Uterus (tissue), 4 donors: ENCODE measurements around the gene CDK19. TPM values are rescaled to one million over a fixed set of nuclear protein-coding genes. Genes with fewer than 3 reads are reported as not detected.

ENCODE experiments used
- DNase-seq, 2 donors: peaks; one replicate each; pipeline ENCODE4 v3.0.0-alpha.2; 2019 to 2020
- H3K27ac ChIP-seq, 2 donors: fragments of 200-600 bp; sonication (generic); 1 replicate in 1 of 2; 2 replicates in 1 of 2; pipeline ENCODE4 v1.5.1; 2016 to 2018
- H3K27me3 ChIP-seq, 2 donors: fragments of 200-600 bp; sonication (generic); one replicate each; pipeline ENCODE4 v1.5.1; 2018 to 2019; ENCODE audit warnings: control low read depth in 1 of 2
- H3K36me3 ChIP-seq, 2 donors: fragments of 200-600 bp; sonication (generic); one replicate each; pipeline ENCODE4 v1.5.1; 2019; ENCODE audit warnings: control low read depth in 1 of 2
- H3K4me1 ChIP-seq, 2 donors: fragments of 200-600 bp; sonication (generic); one replicate each; pipeline ENCODE4 v1.5.1; 2018 to 2019; ENCODE audit warnings: control low read depth in 1 of 2
- H3K4me3 ChIP-seq, 2 donors: fragments of 200-600 bp; sonication (generic); 1 replicate in 1 of 2; 2 replicates in 1 of 2; pipeline ENCODE4 v1.5.1; 2018 to 2019; ENCODE audit warnings: mild to moderate bottlenecking in 1 of 2
- H3K9me3 ChIP-seq, 2 donors: fragments of 200-600 bp; sonication (generic); one replicate each; pipeline ENCODE4 v1.5.1; 2019; ENCODE audit warnings: control low read depth in 1 of 2
- CTCF ChIP-seq, 4 experiments: fragments of 200-600 bp in 2 of 4; fragments of 450-650 bp in 2 of 4; sonication (generic) in 2 of 4; IDR thresholded peaks; one replicate each; pipeline ENCODE4 v1.5.1; 2016 to 2019; ENCODE audit warnings: antibody characterized with exemption in 4 of 4, mild to moderate bottlenecking in 2 of 4, moderate library complexity in 1 of 4
- POLR2A ChIP-seq, 2 donors: fragments of 450-650 bp; IDR thresholded peaks; one replicate each; pipeline ENCODE4 v1.6.1; 2016; ENCODE audit warnings: antibody characterized with exemption in 2 of 2, mild to moderate bottlenecking in 1 of 2, moderate library complexity in 1 of 2
- intact Hi-C: fragments of 100-400 bp; cut with DNase I; formaldehyde crosslinking; loops from one replicate; pipeline ENCODE4 v1.15.1; 2023; ENCODE audit warnings: low total_unique reads
- total RNA-seq, 4 donors: library from RNA; depleted of rRNA in 3 of 4; stranded (reverse); fragments of >200 nt in 3 of 4; gene quantifications; one replicate each; pipeline versions ENCODE4 v1.1.0 to v1.2.4, GENCODE V29; 2014 to 2023
- donor health status: DM: yes; HTN: yes; CAD: no.

Gene CDK19
- total RNA-seq, 4 donors from 2014 or later = 1.0 to 34.3 (median 12.9) TPM

DNA sequence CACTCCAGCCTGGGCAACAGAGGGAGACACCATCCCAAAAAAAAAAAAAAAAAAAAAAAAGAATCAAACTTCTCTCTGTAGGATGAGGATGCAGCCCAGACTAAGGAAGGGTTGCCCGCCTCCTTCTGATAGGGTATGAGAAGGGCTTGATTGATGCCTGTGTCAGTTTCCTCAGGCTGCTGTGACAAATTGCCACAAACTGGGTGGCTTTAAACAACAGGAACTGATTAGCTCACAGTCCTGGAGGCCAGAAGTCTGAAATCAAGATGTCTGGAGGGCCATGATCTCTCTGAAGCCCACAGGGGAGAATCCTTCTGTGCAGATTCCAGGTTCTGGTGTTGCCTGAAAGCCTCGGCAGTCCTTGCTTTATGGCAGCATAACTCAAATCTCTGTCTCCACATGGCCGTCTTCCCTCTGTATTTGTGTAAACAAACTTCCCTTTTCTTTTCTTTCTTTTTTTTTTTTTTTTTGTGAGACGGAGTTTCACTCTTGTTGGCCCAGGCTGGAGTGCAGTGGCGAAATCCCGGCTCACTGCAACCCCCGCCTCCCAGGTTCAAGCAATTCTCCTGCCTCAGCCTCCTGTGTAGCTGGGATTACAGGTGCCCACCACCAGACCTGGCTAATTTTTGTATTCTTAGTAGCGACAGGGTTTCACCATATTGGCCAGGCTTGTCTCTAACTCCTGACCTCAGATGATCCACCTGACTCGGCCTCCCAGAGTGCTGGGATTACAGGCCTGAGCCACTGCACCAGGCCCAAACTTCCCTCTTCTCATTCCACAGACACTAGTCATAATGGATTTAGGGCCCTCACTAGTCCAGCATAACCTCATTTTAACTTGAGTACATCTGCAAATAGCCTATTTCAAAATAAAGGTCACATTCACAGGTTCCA, 11.2 kb upstream of the CDK19 start:
- H3K9me3 ChIP-seq = no peaks in the 10 kb centered on the region
- H3K36me3 ChIP-seq = no peaks in the 10 kb centered on the region
- no peaks in the 10 kb centered on the region for H3K27me3 ChIP-seq
- intact Hi-C loops = no loop called here
- no peak overlapping the region for H3K4me3 ChIP-seq
- DNase-seq = no peak
- no peaks in the 10 kb centered on the region for H3K4me1 ChIP-seq
- TF ChIP-seq POLR2A (IDR thresholded peaks at IDR 0.05) = no peak
- TF ChIP-seq CTCF (IDR thresholded peaks at IDR 0.05) = no peak
- no peak overlapping the region for H3K27ac ChIP-seq

GRCh38 chr6:110823146-110823545, 7.9 kb upstream of the CDK19 start:
- no peak for DNase-seq
- H3K36me3 ChIP-seq = no peaks in the 10 kb centered on the region
- no peaks in the 10 kb centered on the region for H3K27me3 ChIP-seq
- no peaks in the 10 kb centered on the region for H3K4me1 ChIP-seq
- H3K27ac ChIP-seq = no peak overlapping the region
- no peak overlapping the region for H3K4me3 ChIP-seq
- no peaks in the 10 kb centered on the region for H3K9me3 ChIP-seq
- no peak for TF ChIP-seq POLR2A (IDR thresholded peaks at IDR 0.05)
- TF ChIP-seq CTCF (IDR thresholded peaks at IDR 0.05) = no peak
- intact Hi-C loops = no loop called here

GRCh38 chr6:110822249-110822648, 7.0 kb upstream of the CDK19 start:
- no peak overlapping the region for H3K27ac ChIP-seq

DNA sequence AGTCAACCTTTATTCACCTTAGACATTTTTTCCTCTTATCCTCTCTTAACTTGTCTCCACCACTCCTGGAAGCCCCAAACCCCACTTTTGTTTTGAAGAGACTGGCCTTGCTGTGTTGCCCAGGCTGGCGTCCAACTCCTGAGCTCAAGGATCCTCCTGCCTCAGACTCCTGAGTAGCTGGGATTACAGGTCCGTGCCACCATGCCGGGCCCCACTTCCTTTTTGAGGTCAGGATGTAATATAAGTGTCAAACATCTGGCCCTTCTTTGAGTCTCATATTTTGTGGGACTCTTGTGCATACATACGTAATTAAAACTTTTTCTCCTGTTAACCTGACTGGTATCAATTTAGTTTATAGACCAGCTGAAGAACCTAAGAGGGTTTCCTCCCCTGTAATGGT, 1.4 kb upstream of the CDK19 start:
- Histone ChIP-seq H3K4me3 (no peak overlapping the region), H3K27ac (no peak overlapping the region), H3K36me3 (no peaks in the 10 kb centered on the region), H3K27me3 (no peaks in the 10 kb centered on the region), H3K4me1 (no peaks in the 10 kb centered on the region), H3K9me3 (no peaks in the 10 kb centered on the region)
- no peak for DNase-seq
- intact Hi-C loops = loop anchor here (10.0 kb wide), 1 partner anchor 58 kb away; the partner anchor contains the start of gene AMD1
- TF ChIP-seq POLR2A (IDR thresholded peaks at IDR 0.05) = no peak
- no peak for TF ChIP-seq CTCF (IDR thresholded peaks at IDR 0.05)

More at GRCh38 chr6:110822249-110822648, 7.0 kb upstream of the CDK19 start:
- Histone ChIP-seq H3K4me3 (no peak overlapping the region), H3K27me3 (no peaks in the 10 kb centered on the region), H3K4me1 (no peaks in the 10 kb centered on the region), H3K9me3 (no peaks in the 10 kb centered on the region), H3K36me3 (no peaks in the 10 kb centered on the region)
- TF ChIP-seq POLR2A (IDR thresholded peaks at IDR 0.05) (no peak), CTCF (IDR thresholded peaks at IDR 0.05) (no peak)
- no peak for DNase-seq
- intact Hi-C loops = no loop called here

DNA sequence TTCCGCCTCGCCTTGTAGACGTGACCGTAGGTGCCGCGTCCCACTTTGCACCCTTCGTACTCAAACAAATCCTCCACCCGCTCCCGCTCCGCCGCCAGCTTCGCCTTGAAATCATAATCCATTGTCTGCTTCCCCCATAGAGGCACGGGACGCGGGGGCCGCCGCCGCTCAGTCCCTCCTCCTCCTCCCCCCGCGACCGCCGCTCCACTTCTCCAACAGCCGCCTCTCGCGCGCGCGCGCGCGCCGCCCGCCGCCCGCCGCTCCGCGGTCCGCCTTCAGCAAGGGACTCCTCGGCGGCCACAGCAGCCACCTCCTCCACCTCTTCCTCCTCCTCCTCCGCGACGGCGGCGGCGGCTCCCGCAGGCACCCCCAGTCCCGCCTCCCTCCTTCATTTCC, 256 bp downstream of the CDK19 start:
- Histone ChIP-seq H3K4me3 (peak overlapping the region; percentile 87 to 91), H3K36me3 (no peaks in the 10 kb centered on the region), H3K9me3 (no peaks in the 10 kb centered on the region), H3K4me1 (no peaks in the 10 kb centered on the region), H3K27ac (peak overlapping the region; percentile 97 to 98), H3K27me3 (no peaks in the 10 kb centered on the region)
- no peak for DNase-seq
- intact Hi-C loops = loop anchor here (10.0 kb wide), 1 partner anchor 60 kb away; the partner anchor contains the start of gene AMD1
- TF ChIP-seq POLR2A (IDR thresholded peaks at IDR 0.05) (peak; percentile 47 to 70), CTCF (IDR thresholded peaks at IDR 0.05) (no peak)
